H9 (cell line): ENCODE data around the gene UQCC2. TPM values are rescaled to one million over a fixed set of nuclear protein-coding genes. Genes with fewer than 3 reads are reported as not detected.

ENCODE experiments used
- DNase-seq: peaks from one replicate; pipeline ENCODE4 v3.0.0-alpha.2; 2017
- H2AFZ ChIP-seq: one replicate; pipeline ENCODE4 v1.6.1; 2013; ENCODE audit warnings: mild to moderate bottlenecking, low read length, control low read depth, moderate library complexity
- H2AK5ac ChIP-seq: 2 replicates; pipeline ENCODE4 v1.6.1; 2013; ENCODE audit warnings: low read length, control low read depth, mixed read lengths; ENCODE audit not compliant: insufficient read length
- H2BK120ac ChIP-seq: one replicate; pipeline ENCODE4 v1.6.1; 2013; ENCODE audit warnings: low read depth, mild to moderate bottlenecking, low read length, control low read depth, inconsistent platforms; ENCODE audit not compliant: poor library complexity, severe bottlenecking
- H2BK12ac ChIP-seq: 2 replicates; pipeline ENCODE4 v1.6.1; 2013; ENCODE audit warnings: low read length, control low read depth, mixed read lengths, low read depth; ENCODE audit not compliant: insufficient read length
- H2BK15ac ChIP-seq: 2 replicates; pipeline ENCODE4 v1.6.1; 2013; ENCODE audit warnings: low read depth, low read length, control low read depth
- H2BK20ac ChIP-seq: one replicate; pipeline ENCODE4 v1.6.1; 2013; ENCODE audit warnings: low read depth, mild to moderate bottlenecking, low read length, control low read depth, inconsistent platforms; ENCODE audit not compliant: poor library complexity, severe bottlenecking
- H2BK5ac ChIP-seq: 2 replicates; pipeline ENCODE4 v1.6.1; 2013; ENCODE audit warnings: low read length, control low read depth, mixed read lengths; ENCODE audit not compliant: insufficient read length
- H3K14ac ChIP-seq: 2 replicates; pipeline ENCODE4 v1.6.1; 2013; ENCODE audit warnings: low read length, control low read depth; ENCODE audit not compliant: insufficient read depth
- H3K18ac ChIP-seq: 2 replicates; pipeline ENCODE4 v1.6.1; 2013; ENCODE audit warnings: low read depth, mild to moderate bottlenecking, mixed read lengths, low read length, control low read depth; ENCODE audit not compliant: insufficient read length
- H3K23ac ChIP-seq: 2 replicates; pipeline ENCODE4 v1.6.1; 2013; ENCODE audit warnings: low read length, control low read depth, mixed read lengths, low read depth; ENCODE audit not compliant: insufficient read length
- H3K23me2 ChIP-seq: 2 replicates; pipeline ENCODE4 v1.6.1; 2013; ENCODE audit warnings: low read depth, mild to moderate bottlenecking, mixed read lengths, low read length, control low read depth; ENCODE audit not compliant: insufficient read length, poor library complexity, severe bottlenecking
- H3K27ac ChIP-seq: 2 replicates; pipeline ENCODE4 v1.5.1; 2013; ENCODE audit warnings: low read length, control low read depth, mixed read lengths, low read depth; ENCODE audit not compliant: insufficient read length
- H3K27me3 ChIP-seq: 2 replicates; pipeline ENCODE4 v1.6.1; 2013; ENCODE audit warnings: low read length, control low read depth, inconsistent platforms; ENCODE audit not compliant: insufficient read depth
- H3K4ac ChIP-seq: 2 replicates; pipeline ENCODE4 v1.6.1; 2013; ENCODE audit warnings: low read depth, mild to moderate bottlenecking, control low read depth, inconsistent platforms, low read length, moderate library complexity
- H3K4me1 ChIP-seq: 2 replicates; pipeline ENCODE4 v1.6.1; 2013; ENCODE audit warnings: low read length, control low read depth, inconsistent platforms; ENCODE audit not compliant: insufficient read depth
- H3K4me2 ChIP-seq: 2 replicates; pipeline ENCODE4 v1.6.1; 2013; ENCODE audit warnings: low read length, control low read depth, mixed read lengths; ENCODE audit not compliant: insufficient read length, insufficient read depth
- H3K56ac ChIP-seq: 2 replicates; pipeline ENCODE4 v1.6.1; 2013; ENCODE audit warnings: low read depth, mild to moderate bottlenecking, mixed read lengths, low read length, control low read depth; ENCODE audit not compliant: insufficient read length
- H3K79me1 ChIP-seq: 2 replicates; pipeline ENCODE4 v1.6.1; 2013; ENCODE audit warnings: low read depth, mild to moderate bottlenecking, moderate library complexity, low read length, control low read depth, inconsistent platforms; ENCODE audit not compliant: insufficient read depth, poor library complexity, severe bottlenecking
- H3K79me2 ChIP-seq: 2 replicates; pipeline ENCODE4 v1.6.1; 2013; ENCODE audit warnings: low read length, control low read depth, inconsistent platforms; ENCODE audit not compliant: insufficient read depth
- H3K9ac ChIP-seq: 2 replicates; pipeline ENCODE4 v1.6.1; 2013; ENCODE audit warnings: low read length, control low read depth, mixed read lengths; ENCODE audit not compliant: insufficient read length; ENCODE audit errors: extremely low read depth
- H3K9me3 ChIP-seq: one replicate; pipeline ENCODE4 v1.6.1; 2013; ENCODE audit warnings: low read depth, low read length, inconsistent platforms; ENCODE audit not compliant: control insufficient read depth
- H3T11ph ChIP-seq: one replicate; pipeline ENCODE4 v1.6.1; 2013; ENCODE audit warnings: mild to moderate bottlenecking, low read length, control low read depth, inconsistent platforms
- H4K20me1 ChIP-seq: one replicate; pipeline ENCODE4 v1.6.1; 2013; ENCODE audit not compliant: control insufficient read depth, insufficient read length, insufficient read depth
- H4K5ac ChIP-seq: 2 replicates; pipeline ENCODE4 v1.6.1; 2013; ENCODE audit warnings: low read depth, mild to moderate bottlenecking, mixed read lengths, low read length, control low read depth; ENCODE audit not compliant: insufficient read length
- H4K8ac ChIP-seq: replicated peaks from 2 replicates; pipeline ENCODE4 v1.6.1; 2013; ENCODE audit warnings: low read length, control low read depth, mixed read lengths, low read depth; ENCODE audit not compliant: insufficient read length
- H4K91ac ChIP-seq: 2 replicates; pipeline ENCODE4 v1.6.1; 2013; ENCODE audit warnings: low read depth, mild to moderate bottlenecking, moderate library complexity, mixed read lengths, low read length, control low read depth; ENCODE audit not compliant: insufficient read length
- H3K27ac Mint-ChIP-seq, 3 experiments: 2 replicates in 2 of 3; 3 replicates in 1 of 3; pipeline ENCODE4 v1.8.0; 2020 to 2021; ENCODE audit warnings: mixed read lengths in 3 of 3, mild to moderate bottlenecking in 1 of 3, moderate library complexity in 1 of 3
- H3K27me3 Mint-ChIP-seq: 2 replicates; pipeline ENCODE4 v1.8.0; 2021; ENCODE audit warnings: low read depth, mild to moderate bottlenecking, moderate library complexity, mixed read lengths
- H3K36me3 Mint-ChIP-seq, 3 experiments: 2 replicates in 2 of 3; 3 replicates in 1 of 3; pipeline ENCODE4 v1.8.0; 2020 to 2021; ENCODE audit warnings: low read depth in 3 of 3, mixed read lengths in 3 of 3; ENCODE audit not compliant: insufficient read depth in 1 of 3
- H3K4me1 Mint-ChIP-seq, 2 experiments: 2 replicates each; pipeline ENCODE4 v1.8.0; 2020; ENCODE audit warnings: mixed read lengths in 2 of 2
- H3K4me3 Mint-ChIP-seq, 2 experiments: 2 replicates in 1 of 2; 3 replicates in 1 of 2; pipeline ENCODE4 v1.8.0; 2020 to 2021; ENCODE audit warnings: mild to moderate bottlenecking in 2 of 2, mixed read lengths in 2 of 2, moderate library complexity in 1 of 2
- H3K9me3 Mint-ChIP-seq, 2 experiments: 2 replicates in 1 of 2; 3 replicates in 1 of 2; pipeline ENCODE4 v1.8.0; 2020; ENCODE audit warnings: mild to moderate bottlenecking in 2 of 2, mixed read lengths in 2 of 2, moderate library complexity in 1 of 2
- CTCF ChIP-seq: fragments of 200-600 bp; sonication (generic); conservative IDR thresholded peaks from 3 replicates; pipeline ENCODE4 v1.8.0; 2021; ENCODE audit warnings: antibody characterized with exemption, mild to moderate bottlenecking
- WGBS: extraction: QIAGEN DNeasy Blood & Tissue Kit; methylation state at CpG from one replicate; pipeline ENCODE4 v1.1.7; 2013; ENCODE audit warnings: missing lambda C conversion rate, low lambda C conversion rate, mixed read lengths; ENCODE audit not compliant: insufficient read length; ENCODE audit errors: extremely low coverage; 5-methylcytosine and 5-hydroxymethylcytosine counted together
- total RNA-seq: library from RNA; stranded (reverse); gene quantifications from 2 replicates; pipeline ENCODE4 v1.2.1, GENCODE V29; 2021

UQCC2 gene
- total RNA-seq, 1 experiment from 2014 or later, result 140 TPM

DNA sequence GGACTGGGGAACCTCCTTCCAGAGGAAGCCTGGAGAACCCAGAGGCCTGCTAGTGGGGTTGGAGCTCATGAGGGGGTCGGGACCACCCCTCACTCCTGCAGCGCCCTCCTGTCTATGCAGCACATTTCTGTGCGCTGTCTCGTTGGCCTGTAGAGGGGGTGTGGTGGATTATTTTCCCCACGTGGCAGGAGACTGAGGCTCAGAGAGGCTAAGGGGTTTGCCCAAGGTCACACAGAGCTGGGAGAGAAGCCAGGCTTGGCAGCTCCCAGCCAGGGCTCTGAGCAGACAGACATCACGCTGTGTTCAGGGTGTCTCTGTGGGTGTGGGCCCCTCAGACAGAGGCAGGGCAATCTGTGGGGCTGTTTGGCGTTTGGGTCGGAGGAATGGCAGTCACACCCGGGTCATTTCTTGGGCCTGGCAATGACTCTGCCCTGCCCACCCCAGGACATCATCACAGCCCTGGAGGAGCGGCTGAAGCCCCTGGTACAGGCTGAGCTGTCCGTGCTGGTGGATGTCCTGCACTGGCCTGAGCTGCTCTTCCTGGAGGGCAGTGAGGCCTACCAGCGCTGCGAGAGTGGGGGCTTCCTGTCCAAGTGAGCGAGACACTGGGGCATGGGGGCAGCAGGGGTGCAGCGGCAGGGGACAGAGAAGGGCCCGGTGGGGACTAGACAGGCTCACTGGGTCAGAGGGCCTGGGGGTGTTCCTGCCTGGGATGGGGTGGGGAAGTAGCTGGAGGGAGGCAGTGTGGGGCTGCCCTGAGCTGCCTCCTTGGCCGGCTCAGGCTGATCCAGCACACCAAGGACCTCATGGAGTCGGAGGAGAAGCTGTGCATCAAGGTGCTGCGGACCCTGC, 27.7 kb downstream of the UQCC2 start:
- Histone ChIP-seq H2BK5ac (no peak overlapping the region), H2BK20ac (no peak overlapping the region), H2BK120ac (no peak overlapping the region), H3K14ac (no peak overlapping the region), H4K91ac (no peak overlapping the region), H3K9me3 (no peaks in the 10 kb centered on the region), H4K20me1 (no peaks in the 10 kb centered on the region), H2BK12ac (no peak overlapping the region), H3K4me1 (no peaks in the 10 kb centered on the region), H4K8ac (no peak overlapping the region), H2AFZ (no peak overlapping the region), H3K23ac (no peak overlapping the region), H2BK15ac (no peak overlapping the region), H3K79me2 (no peaks in the 10 kb centered on the region), H3K27me3 (no peaks in the 10 kb centered on the region), H3K27ac (no peak overlapping the region), H3K23me2 (no peaks in the 10 kb centered on the region), H3T11ph (no peak overlapping the region), H3K56ac (no peak overlapping the region), H3K4me2 (no peak overlapping the region), H3K79me1 (no peaks in the 10 kb centered on the region), H3K4ac (no peak overlapping the region), H4K5ac (no peak overlapping the region), H3K18ac (no peak overlapping the region), H3K9ac (no peak overlapping the region), H2AK5ac (no peak overlapping the region)
- Mint-ChIP-seq H3K9me3 (no peaks in the 10 kb centered on the region), H3K27ac (no peak overlapping the region; a peak in 1 of 7 replicates), H3K4me1 (no peaks in the 10 kb centered on the region), H3K27me3 (no peaks in the 10 kb centered on the region), H3K36me3 (peaks cover 32 to 86% (median 82%) of the 10 kb centered on the region in 3 experiments; a peak in 6 of 7 replicates), H3K4me3 (no peak overlapping the region)
- no peak for TF ChIP-seq CTCF
- WGBS, result no CpG with 5 or more reads among the region's 19 CpGs
- no peak for DNase-seq
